Measurements from ENCODE around the gene CNTNAP4.

Gene CNTNAP4

DNA sequence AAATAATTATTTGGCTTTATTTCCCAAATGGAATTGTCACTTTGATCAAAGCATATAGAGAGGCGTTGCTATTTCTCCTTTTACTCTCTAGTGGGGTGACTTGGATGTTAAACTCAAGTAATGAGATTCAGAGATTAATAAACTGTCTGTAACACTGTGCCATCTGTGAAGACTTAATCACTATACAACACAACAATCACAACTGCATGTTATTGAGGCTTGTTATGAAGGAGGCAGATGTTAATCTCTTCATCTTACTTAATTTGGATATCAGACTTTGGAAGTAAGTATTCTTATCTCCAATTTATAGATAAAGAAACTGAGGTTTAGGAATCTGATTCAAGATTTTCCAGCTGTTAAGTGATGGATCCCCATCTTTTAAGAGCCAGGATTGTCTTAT, 132.5 kb downstream of the CNTNAP4 start:
- DNase-seq = no peak

DNA sequence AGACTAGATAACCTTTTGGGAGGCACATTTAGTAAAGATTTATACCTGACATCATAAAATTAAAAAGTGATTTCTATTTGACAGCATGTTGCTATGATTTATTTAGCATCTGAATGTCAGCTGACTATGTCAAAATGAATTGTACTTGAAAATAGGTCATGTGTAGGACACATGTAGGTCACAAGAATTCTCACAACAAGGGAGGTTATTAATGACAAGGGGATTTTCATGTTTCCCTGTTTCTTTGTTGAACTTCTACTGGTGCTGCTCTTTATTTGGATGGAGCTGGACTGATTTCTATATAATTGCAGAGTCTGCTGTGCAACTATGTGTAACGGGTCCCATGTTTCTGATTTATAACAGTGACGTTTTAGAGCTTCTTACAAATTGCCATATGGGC, 144.4 kb downstream of the CNTNAP4 start:
- DNase-seq = no peak

GRCh38 chr16:76428858-76429257, 151.7 kb downstream of the CNTNAP4 start:
- DNase-seq = no peak

- no peak for DNase-seq
Observed at GRCh38 chr16:76441391-76441790, 164.2 kb downstream of the CNTNAP4 start.

DNA sequence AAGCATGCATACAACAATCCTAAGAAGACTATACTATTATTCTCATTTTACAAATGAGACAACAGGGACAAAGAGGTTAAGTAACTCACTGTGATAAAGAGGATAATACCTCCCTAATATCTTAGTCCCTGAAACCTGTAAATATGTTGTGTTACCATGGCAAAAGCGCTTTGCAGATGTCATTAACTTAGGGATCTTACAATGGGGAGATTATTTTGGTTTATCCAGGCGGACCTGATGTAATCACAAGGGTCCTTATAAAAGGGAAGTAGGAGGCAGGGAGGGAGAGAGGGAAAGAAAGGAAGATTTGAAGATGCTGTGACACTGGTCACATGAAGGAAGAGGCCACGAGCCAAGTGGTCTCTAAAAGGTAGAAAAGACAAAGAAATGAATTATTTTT, 164.7 kb downstream of the CNTNAP4 start:
- DNase-seq = no peak

DNA sequence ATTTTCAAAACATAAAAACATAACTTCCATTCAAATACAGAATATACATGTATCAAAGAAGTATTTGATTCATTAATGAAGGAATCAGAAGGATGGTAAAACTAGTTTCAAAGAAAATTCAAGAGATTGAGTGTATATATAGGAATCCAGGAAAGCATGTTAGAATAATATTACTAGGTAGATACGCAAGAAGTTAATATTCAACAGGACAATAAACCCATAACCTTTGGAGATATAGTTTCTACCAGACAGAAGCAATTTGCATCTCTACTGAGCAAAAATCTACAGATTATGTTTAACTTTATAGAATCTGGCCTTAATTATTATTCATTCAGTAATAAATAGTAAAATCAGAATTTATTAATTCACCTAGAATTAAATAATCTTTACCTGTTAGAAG, 166.8 kb downstream of the CNTNAP4 start:
- DNase-seq = no peak

- DNase-seq = no peak
Observed at GRCh38 chr16:76444832-76445231, 167.6 kb downstream of the CNTNAP4 start.

DNA sequence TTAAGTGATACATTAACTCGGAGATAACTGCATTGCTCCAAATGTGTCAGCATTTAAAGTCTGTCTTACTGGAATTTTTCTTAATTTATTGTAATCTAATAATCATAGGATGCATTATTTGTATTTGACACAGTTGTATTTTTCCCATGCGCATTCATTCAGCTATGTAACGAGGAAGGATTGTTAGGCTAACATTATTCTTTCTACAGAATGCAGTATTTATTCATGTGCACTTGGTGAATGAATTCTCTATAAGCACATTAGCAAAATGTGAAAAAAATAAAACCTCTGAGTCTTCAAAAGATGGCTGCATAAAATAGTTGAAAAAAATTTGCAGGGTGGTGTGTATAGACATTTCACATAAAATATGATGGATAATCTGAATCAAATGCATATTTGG, 168.6 kb downstream of the CNTNAP4 start:
- DNase-seq = no peak

DNA sequence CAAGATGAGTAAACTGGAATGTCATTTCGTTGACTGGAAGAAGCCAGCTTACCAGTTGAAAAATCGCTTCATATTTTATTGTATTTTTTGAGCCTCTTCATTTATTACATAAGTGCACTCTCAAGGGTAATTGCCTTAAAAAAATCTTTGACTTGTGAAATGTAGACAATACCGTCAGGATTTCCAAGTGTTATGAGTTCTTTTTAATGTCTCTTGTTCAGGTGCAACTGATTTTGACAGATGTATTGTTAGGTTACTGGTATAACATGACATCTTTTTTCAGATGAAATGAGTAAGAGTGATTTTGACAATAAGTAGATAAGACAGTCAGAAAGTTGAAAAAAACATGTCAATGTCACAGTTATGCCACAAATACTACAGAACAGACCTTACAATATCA, 169.1 kb downstream of the CNTNAP4 start:
- DNase-seq = no peak

DNA sequence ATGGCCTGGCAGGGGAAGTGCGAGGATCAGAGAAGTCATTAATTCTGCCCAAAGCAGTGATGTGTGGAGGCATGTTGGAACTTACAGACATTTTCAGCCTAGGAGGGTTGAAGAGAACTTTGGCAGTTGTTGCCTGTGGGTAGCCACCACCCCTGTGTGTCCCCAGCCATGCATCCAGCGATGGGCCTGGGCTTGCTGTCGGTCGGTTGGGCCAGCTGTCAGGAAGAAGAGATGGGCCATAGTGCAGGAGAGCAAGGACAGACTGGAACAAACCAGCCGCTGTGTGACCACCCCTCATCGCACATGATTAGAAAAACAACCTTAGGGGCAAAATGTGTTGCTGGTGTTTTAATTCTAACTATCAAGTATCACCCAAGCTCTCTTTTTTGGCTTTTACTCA, 173.7 kb downstream of the CNTNAP4 start:
- no peak for DNase-seq

DNA sequence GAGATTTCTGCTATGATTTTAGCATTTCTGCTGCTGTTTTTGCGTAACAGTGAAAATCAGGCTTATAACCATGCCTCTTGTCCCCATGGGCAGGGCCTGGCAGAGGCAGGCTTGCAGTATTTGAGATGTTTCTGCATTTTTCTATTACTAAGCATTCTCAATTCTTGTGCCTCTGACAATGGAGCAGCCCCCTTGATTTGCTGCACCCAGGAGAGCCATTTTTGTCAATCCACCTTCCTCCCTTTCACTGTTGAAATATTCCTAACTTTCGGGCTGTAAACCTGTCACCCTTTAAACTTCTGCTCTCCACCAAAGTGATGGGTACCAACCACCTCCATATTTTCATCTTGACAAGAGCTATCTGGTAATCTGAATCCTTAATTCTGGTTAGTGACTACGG, 178.1 kb downstream of the CNTNAP4 start:
- no peak for DNase-seq

- DNase-seq = no peak
Observed at GRCh38 chr16:76456016-76456415, 178.8 kb downstream of the CNTNAP4 start.

- DNase-seq = no peak
Observed at GRCh38 chr16:76459111-76459510, 181.9 kb downstream of the CNTNAP4 start.

- DNase-seq = no peak
Observed at GRCh38 chr16:76461836-76462235, 184.6 kb downstream of the CNTNAP4 start.

- DNase-seq = no peak
Observed at GRCh38 chr16:76464955-76465620, 187.9 kb downstream of the CNTNAP4 start.

DNA sequence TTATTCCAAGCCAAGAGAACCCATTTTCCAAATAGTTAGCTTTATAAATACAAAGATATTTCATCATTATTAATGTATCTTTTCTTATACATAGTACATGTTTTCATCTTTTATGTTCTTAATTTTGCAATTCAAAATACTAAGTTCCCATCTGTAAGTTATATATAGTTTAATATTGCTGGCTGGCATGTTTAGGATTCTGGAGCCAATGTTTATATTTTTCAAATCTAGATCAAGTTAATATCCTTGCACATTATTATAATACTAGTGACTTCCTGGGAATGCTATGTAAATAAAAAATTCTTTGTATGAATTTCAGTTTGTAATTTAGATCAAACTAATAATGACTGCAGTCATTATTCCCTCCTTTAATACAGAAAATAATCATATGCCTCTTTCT, 189.7 kb downstream of the CNTNAP4 start:
- DNase-seq = no peak

- DNase-seq = no peak
Observed at GRCh38 chr16:76474048-76474447, 196.8 kb downstream of the CNTNAP4 start.

GRCh38 chr16:76478105-76478504, 200.9 kb downstream of the CNTNAP4 start:
- no peak for DNase-seq

DNA sequence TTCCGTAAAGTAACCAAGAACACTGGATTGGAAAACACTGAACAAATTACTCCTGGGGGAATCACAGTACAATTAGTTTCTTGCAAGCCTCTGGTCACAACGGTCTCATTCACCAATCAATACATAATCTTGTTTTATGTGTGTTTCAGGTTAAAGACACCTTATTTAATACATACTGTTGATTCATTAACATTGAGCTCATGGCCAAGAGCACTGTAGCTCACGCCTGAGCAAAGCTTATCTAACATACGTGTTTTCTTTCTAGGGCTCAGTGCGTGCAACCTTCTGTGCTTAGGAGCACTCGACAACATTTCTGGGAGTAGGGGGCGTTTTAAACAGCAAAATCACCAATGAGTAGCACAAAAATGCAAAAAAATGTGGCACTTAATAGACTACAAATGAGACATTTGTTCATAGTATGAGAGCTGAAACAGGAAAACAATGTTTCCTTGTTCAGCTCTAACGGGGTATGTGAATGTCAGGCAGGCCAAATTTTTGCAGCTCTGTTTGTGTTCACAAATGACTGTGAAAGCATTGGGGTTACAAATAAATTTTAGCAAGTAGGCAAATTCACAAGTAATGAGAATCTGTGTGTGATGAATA, 206.2 kb downstream of the CNTNAP4 start:
- no peak for DNase-seq

DNA sequence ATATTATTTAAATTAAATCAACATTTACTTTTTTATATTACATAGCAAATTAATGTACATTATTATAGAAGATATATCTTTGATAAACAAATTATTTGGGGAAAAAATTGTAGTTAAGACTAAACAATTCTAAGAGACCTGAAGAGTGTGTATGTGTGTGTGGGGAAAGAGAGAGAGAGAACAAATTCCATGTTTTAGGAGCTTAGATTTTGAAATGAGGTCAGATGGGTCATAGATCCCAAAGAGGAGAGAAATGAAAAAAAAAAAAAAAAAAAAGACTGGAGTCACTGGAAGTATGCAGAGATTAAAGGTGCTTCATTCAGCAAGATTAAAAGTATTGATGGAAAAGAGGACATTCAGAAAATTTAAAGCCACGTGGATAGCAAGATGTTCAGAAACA, 206.8 kb downstream of the CNTNAP4 start:
- DNase-seq = no peak

DNA sequence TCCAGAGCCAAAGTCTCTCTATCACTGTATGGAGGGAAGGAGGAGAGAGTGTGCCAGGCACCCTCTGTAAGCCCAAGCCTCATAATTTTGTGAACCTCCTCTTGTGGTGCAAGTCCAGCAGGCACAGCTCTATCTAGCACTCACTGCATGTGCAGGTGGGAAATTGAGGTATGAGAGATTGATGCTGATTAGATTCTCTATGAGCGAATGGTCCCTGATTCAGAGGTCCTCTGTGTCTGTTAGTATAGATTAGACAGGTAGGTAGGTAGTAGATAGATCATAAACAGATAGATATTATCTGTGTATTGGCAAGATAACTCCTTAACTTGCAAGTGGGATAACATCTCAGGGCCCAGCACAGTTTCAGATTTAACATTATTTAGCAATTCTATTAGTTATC, 209.5 kb downstream of the CNTNAP4 start:
- no peak for DNase-seq

DNA sequence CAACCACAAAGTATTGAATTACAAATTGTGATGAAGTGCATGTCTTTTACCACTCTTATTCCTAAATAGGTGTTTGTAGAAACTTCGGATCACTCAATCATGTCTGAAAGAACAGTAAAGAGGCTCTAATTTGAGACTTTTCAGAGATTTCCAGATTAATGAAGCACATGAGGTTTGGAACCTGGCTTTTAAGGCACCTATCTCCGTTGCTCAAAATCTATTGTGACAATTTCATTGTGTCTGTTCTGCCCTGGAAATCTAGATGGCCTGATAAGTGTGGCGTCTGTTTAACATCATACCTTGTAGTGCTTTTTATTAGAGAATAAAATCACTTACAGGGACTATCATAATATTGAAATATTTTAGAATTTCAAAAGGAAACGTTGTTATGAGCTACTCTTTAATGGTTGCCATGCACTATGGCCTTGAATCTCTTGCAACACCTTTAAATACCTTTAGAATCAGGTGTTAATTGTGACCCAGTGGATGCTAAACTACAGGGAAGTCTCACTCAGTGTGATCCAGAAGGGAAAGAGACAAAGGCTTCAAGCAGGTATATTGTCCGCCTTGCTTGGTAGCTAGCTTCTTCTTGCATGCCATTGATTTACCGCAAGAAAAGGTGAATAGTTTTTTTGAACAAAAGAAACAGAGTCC, 210.3 kb downstream of the CNTNAP4 start:
- DNase-seq = no peak

DNA sequence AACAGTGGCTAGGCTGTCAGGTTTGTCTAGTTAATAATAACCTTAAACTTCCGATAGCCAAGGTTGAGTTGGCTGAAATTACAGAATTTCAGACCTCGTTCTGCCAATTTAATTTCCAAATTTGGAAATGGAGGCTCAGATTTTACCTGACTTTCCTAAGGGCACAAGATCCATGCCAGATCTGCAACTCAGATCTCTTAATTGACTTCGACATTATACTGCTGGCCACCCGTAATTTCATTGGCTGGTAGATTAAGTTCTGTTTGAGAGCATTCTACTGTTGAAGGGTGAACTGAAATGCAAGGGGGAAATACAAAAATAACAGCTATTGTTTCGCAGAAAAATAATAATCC, 210.8 kb downstream of the CNTNAP4 start:
- DNase-seq = no peak

- DNase-seq = no peak
Observed at GRCh38 chr16:76490036-76490639, 212.9 kb downstream of the CNTNAP4 start.

Measured in RPMI8226 (cell line).